ENCODE measurements around the gene C5AR2. TPM values are rescaled to one million over a fixed set of nuclear protein-coding genes. Genes with fewer than 3 reads are reported as not detected.
"Not testable (repeated sequence)": the region's sequence is repeated elsewhere in the genome, so short reads cannot be mapped to it uniquely, and the experiment has no call there.

The C5AR2 gene
- total RNA-seq, 1 donor from 2014 or later = not detected

DNA sequence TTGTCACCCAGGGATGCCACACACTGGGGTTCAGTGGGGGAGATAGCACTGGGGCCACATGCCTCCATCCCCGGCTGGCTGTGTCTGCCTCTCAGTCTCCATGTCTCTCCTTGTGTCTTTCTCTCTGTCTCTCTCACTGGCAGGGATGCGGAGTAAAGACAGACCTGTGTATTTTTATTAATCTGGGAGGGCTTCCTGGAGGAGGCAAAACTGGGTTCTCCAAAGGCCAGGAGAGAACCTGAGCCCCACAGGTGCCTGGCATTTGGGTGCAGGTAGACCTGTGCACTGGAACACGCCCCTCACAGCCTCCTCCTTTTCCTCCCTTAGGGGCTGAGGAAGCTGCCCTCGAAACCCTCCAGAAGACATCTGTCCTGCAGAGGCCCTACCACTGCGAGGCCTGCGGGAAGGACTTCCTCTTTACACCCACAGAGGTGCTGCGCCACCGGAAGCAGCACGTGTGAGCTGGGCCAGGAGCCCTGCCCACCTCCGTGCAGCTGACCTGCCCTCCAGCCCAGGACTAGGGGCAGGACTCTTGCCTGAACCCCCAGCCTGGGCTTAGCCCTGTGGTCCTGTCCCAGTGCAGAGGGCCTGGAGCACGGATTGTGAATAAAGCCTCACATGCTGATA is 49.8 kb downstream of the C5AR2 start:
- no peaks in the 10 kb centered on the region for H3K9me3 ChIP-seq (ENCODE audit: insufficient read depth, low read depth, low read length)
- H3K27me3 Mint-ChIP-seq (ENCODE audit: low read depth, unreplicated experiment) = no peaks in the 10 kb centered on the region
- H3K79me2 ChIP-seq (ENCODE audit: insufficient read depth, low read length) = no peaks in the 10 kb centered on the region
- no peak overlapping the region for H3K4me3 ChIP-seq (ENCODE audit: insufficient read depth, low read depth, low read length)
- peak overlapping the region; percentile 91 for H3K27ac Mint-ChIP-seq (ENCODE audit: unreplicated experiment)
- H3K4me2 ChIP-seq (ENCODE audit: low read length) = no peak overlapping the region
- H4K20me1 ChIP-seq (ENCODE audit: insufficient read depth, low read length) = no peaks in the 10 kb centered on the region
- TF ChIP-seq CTCF (IDR thresholded peaks at IDR 0.05; ENCODE audit: insufficient read depth, low read depth, low read length) = no peak
- no peak for TF ChIP-seq EZH2 (IDR thresholded peaks at IDR 0.05; ENCODE audit: insufficient read depth, low read length)
- H3K27me3 ChIP-seq (ENCODE audit: insufficient read depth, low read length) = no peaks in the 10 kb centered on the region
- no peaks in the 10 kb centered on the region for H3K9me3 Mint-ChIP-seq (ENCODE audit: unreplicated experiment)
- no peak overlapping the region for H3K27ac ChIP-seq (ENCODE audit: low read depth, low read length)
- no peaks in the 10 kb centered on the region for H3K4me1 ChIP-seq (ENCODE audit: insufficient read depth, low read length)
- H3K36me3 ChIP-seq (ENCODE audit: insufficient read depth, low read length) = peaks cover 5% of the 10 kb centered on the region
- H2AFZ ChIP-seq (ENCODE audit: low read depth, low read length) = no peak overlapping the region
- peak overlapping the region; percentile 64 for H3K4me3 Mint-ChIP-seq (ENCODE audit: unreplicated experiment)
- DNase-seq (ENCODE audit: low read depth) (no peak), FAIRE-seq (no peak)
- H3K9ac ChIP-seq (ENCODE audit: low read length) = no peak overlapping the region
- peaks cover 8% of the 10 kb centered on the region for H3K4me1 Mint-ChIP-seq (ENCODE audit: low read depth, unreplicated experiment)
- peaks cover 12% of the 10 kb centered on the region for H3K36me3 Mint-ChIP-seq (ENCODE audit: low read depth, unreplicated experiment)

DNA sequence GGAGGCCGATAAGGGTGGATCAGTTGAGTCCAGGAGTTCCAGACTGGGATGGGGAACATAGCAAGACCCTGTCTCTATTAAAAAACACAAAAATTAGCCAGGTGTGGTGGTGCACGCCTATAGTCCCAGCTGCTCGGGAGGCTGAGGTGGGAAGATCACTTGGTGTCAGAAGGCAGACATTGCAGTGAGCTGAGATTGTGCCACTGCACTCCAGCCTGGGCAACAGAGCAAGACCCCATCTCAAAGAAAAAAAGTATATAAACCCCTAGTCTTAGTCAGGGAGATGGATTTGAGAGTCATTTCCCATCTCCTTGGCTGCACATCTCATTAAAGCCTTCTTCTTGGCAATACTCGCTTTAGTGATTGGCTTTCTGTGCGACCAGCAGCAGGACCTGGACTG is 51.9 kb downstream of the C5AR2 start:
- H2AFZ ChIP-seq (ENCODE audit: low read depth, low read length); H3K79me2 ChIP-seq (ENCODE audit: insufficient read depth, low read length); H3K27ac Mint-ChIP-seq (ENCODE audit: unreplicated experiment); H3K4me2 ChIP-seq (ENCODE audit: low read length); H3K4me1 Mint-ChIP-seq (ENCODE audit: low read depth, unreplicated experiment); H3K27me3 Mint-ChIP-seq (ENCODE audit: low read depth, unreplicated experiment); H3K36me3 ChIP-seq (ENCODE audit: insufficient read depth, low read length); H3K4me3 ChIP-seq (ENCODE audit: insufficient read depth, low read depth, low read length); H3K4me3 Mint-ChIP-seq (ENCODE audit: unreplicated experiment); H4K20me1 ChIP-seq (ENCODE audit: insufficient read depth, low read length); DNase-seq (ENCODE audit: low read depth); H3K9ac ChIP-seq (ENCODE audit: low read length); H3K9me3 Mint-ChIP-seq (ENCODE audit: unreplicated experiment); H3K27me3 ChIP-seq (ENCODE audit: insufficient read depth, low read length); FAIRE-seq; H3K4me1 ChIP-seq (ENCODE audit: insufficient read depth, low read length); H3K9me3 ChIP-seq (ENCODE audit: insufficient read depth, low read depth, low read length); H3K27ac ChIP-seq (ENCODE audit: low read depth, low read length): not testable (repeated sequence)
- peaks cover 11% of the 10 kb centered on the region for H3K36me3 Mint-ChIP-seq (ENCODE audit: low read depth, unreplicated experiment)

DNA sequence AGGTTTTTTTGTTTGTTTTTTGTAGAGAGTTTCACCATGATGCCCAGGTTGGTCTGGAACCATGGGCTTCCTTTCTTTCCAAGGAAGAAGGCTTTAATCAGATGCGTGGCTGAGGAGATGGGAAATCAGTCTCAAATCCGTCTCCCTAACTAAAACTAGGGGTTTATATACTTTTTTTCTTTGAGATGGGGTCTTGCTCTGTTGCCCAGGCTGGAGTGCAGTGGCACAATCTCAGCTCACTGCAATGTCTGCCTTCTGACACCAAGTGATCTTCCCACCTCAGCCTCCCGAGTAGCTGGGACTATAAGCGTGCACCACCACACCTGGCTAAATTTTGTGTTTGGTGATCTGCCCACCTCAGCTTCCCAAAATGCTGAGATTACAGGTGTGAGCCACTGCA is 52.6 kb downstream of the C5AR2 start:
- not testable (repeated sequence) for H3K36me3 ChIP-seq (ENCODE audit: insufficient read depth, low read length); H3K9me3 ChIP-seq (ENCODE audit: insufficient read depth, low read depth, low read length); H3K4me1 Mint-ChIP-seq (ENCODE audit: low read depth, unreplicated experiment); H3K4me3 ChIP-seq (ENCODE audit: insufficient read depth, low read depth, low read length); H3K79me2 ChIP-seq (ENCODE audit: insufficient read depth, low read length); H3K9me3 Mint-ChIP-seq (ENCODE audit: unreplicated experiment); H3K4me2 ChIP-seq (ENCODE audit: low read length); H3K27ac Mint-ChIP-seq (ENCODE audit: unreplicated experiment); H3K27me3 ChIP-seq (ENCODE audit: insufficient read depth, low read length); H3K9ac ChIP-seq (ENCODE audit: low read length); H3K4me1 ChIP-seq (ENCODE audit: insufficient read depth, low read length); H3K27me3 Mint-ChIP-seq (ENCODE audit: low read depth, unreplicated experiment); DNase-seq (ENCODE audit: low read depth); H3K27ac ChIP-seq (ENCODE audit: low read depth, low read length); FAIRE-seq; H4K20me1 ChIP-seq (ENCODE audit: insufficient read depth, low read length); H3K4me3 Mint-ChIP-seq (ENCODE audit: unreplicated experiment); H2AFZ ChIP-seq (ENCODE audit: low read depth, low read length)
- H3K36me3 Mint-ChIP-seq (ENCODE audit: low read depth, unreplicated experiment) = peaks cover 14% of the 10 kb centered on the region

DNA sequence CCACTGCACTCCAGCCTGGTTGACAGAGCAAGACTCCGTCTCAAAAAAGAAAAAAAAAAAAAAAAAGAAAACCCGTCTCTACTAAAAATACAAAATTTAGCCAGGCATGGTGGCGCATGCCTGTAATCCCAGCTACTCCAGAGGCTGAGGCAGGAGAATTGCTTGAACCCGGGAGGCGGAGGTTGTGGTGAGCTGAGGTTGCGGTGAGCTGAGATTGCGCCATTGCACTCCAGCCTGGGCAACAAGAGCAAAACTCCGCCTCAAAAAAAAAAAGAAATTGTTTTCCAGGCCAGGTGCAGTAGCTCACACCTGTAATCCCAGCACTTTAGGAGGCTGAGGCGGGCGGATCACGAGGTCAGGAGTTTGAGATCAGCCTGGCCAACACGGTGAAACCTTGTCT is 54.6 kb downstream of the C5AR2 start:
- not testable (repeated sequence) for H3K4me3 ChIP-seq (ENCODE audit: insufficient read depth, low read depth, low read length); FAIRE-seq; H3K27ac ChIP-seq (ENCODE audit: low read depth, low read length); H3K36me3 ChIP-seq (ENCODE audit: insufficient read depth, low read length); H3K9me3 Mint-ChIP-seq (ENCODE audit: unreplicated experiment); H3K9me3 ChIP-seq (ENCODE audit: insufficient read depth, low read depth, low read length); H4K20me1 ChIP-seq (ENCODE audit: insufficient read depth, low read length); H2AFZ ChIP-seq (ENCODE audit: low read depth, low read length); DNase-seq (ENCODE audit: low read depth); H3K27me3 Mint-ChIP-seq (ENCODE audit: low read depth, unreplicated experiment); H3K4me1 ChIP-seq (ENCODE audit: insufficient read depth, low read length); H3K36me3 Mint-ChIP-seq (ENCODE audit: low read depth, unreplicated experiment); H3K4me2 ChIP-seq (ENCODE audit: low read length); H3K79me2 ChIP-seq (ENCODE audit: insufficient read depth, low read length); H3K4me1 Mint-ChIP-seq (ENCODE audit: low read depth, unreplicated experiment); H3K27me3 ChIP-seq (ENCODE audit: insufficient read depth, low read length); H3K4me3 Mint-ChIP-seq (ENCODE audit: unreplicated experiment); H3K9ac ChIP-seq (ENCODE audit: low read length); H3K27ac Mint-ChIP-seq (ENCODE audit: unreplicated experiment)

- not testable (repeated sequence) for H2AFZ ChIP-seq (ENCODE audit: low read depth, low read length); H3K9me3 Mint-ChIP-seq (ENCODE audit: unreplicated experiment); FAIRE-seq; DNase-seq (ENCODE audit: low read depth); H3K27ac ChIP-seq (ENCODE audit: low read depth, low read length); H3K27me3 Mint-ChIP-seq (ENCODE audit: low read depth, unreplicated experiment); H3K4me3 Mint-ChIP-seq (ENCODE audit: unreplicated experiment); H4K20me1 ChIP-seq (ENCODE audit: insufficient read depth, low read length); H3K9ac ChIP-seq (ENCODE audit: low read length); H3K36me3 ChIP-seq (ENCODE audit: insufficient read depth, low read length); H3K9me3 ChIP-seq (ENCODE audit: insufficient read depth, low read depth, low read length); H3K36me3 Mint-ChIP-seq (ENCODE audit: low read depth, unreplicated experiment); H3K4me1 Mint-ChIP-seq (ENCODE audit: low read depth, unreplicated experiment); H3K27me3 ChIP-seq (ENCODE audit: insufficient read depth, low read length); H3K4me2 ChIP-seq (ENCODE audit: low read length); H3K27ac Mint-ChIP-seq (ENCODE audit: unreplicated experiment); H3K79me2 ChIP-seq (ENCODE audit: insufficient read depth, low read length); H3K4me1 ChIP-seq (ENCODE audit: insufficient read depth, low read length); H3K4me3 ChIP-seq (ENCODE audit: insufficient read depth, low read depth, low read length)
Observed at GRCh38 chr19:47387623-47388022, 55.6 kb downstream of the C5AR2 start.

Data from astrocyte (in vitro differentiated cells and primary cell).